ENCODE data around the gene TSR2.

- TF ChIP-seq CTCF (conservative IDR thresholded peaks at IDR 0.05; ENCODE audit: low read length) (no peak), EZH2phosphoT487 (IDR thresholded peaks at IDR 0.05; ENCODE audit: borderline replicate concordance) (no peak)
These were observed 9.7 kb downstream of the TSR2 start for GRCh38 chrX:54449929-54450328.

All from Loucy (cell line).